HUES6 (cell line): ENCODE measurements around the gene TDRD12.
"Not testable (repeated sequence)": the region's sequence is repeated elsewhere in the genome, so short reads cannot be mapped to it uniquely, and the experiment has no call there.

Source experiments
- H3K27ac ChIP-seq: 2 replicates; pipeline ENCODE4 v1.7.0; 2013; ENCODE audit warnings: low read depth, mild to moderate bottlenecking, low read length, inconsistent platforms
- H3K27me3 ChIP-seq: 2 replicates; pipeline ENCODE4 v1.6.1; 2013; ENCODE audit warnings: low read length; ENCODE audit not compliant: control insufficient read depth, insufficient read depth
- H3K36me3 ChIP-seq: 2 replicates; pipeline ENCODE4 v1.6.1; 2013; ENCODE audit warnings: low read length; ENCODE audit not compliant: control insufficient read depth, insufficient read depth
- H3K4me1 ChIP-seq: 2 replicates; pipeline ENCODE4 v1.6.1; 2013; ENCODE audit warnings: low read length; ENCODE audit not compliant: control insufficient read depth, insufficient read depth
- H3K4me3 ChIP-seq: 2 replicates; pipeline ENCODE4 v1.5.1; 2013; ENCODE audit warnings: low read depth, low read length
- H3K9ac ChIP-seq: one replicate; pipeline ENCODE4 v1.6.1; 2013; ENCODE audit warnings: mild to moderate bottlenecking, low read length
- H3K9me3 ChIP-seq: 2 replicates; pipeline ENCODE4 v1.6.1; 2013; ENCODE audit warnings: low read depth, low read length; ENCODE audit not compliant: control insufficient read depth, insufficient read depth

The TDRD12 gene

GRCh38 chr19:32863841-32864240 is 144.3 kb downstream of the TDRD12 start:
- H3K4me1 ChIP-seq: no peaks in the 10 kb centered on the region
- no peaks in the 10 kb centered on the region for H3K27me3 ChIP-seq
- no peaks in the 10 kb centered on the region for H3K36me3 ChIP-seq
- no peak overlapping the region for H3K27ac ChIP-seq
- H3K9me3 ChIP-seq: no peaks in the 10 kb centered on the region
- no peak overlapping the region for H3K4me3 ChIP-seq
- no peak overlapping the region for H3K9ac ChIP-seq

GRCh38 chr19:32864318-32865007 is 144.9 kb downstream of the TDRD12 start:
- no peaks in the 10 kb centered on the region for H3K36me3 ChIP-seq
- H3K9me3 ChIP-seq: no peaks in the 10 kb centered on the region
- H3K9ac ChIP-seq: no peak overlapping the region
- H3K27ac ChIP-seq: no peak overlapping the region
- no peaks in the 10 kb centered on the region for H3K27me3 ChIP-seq
- no peak overlapping the region for H3K4me3 ChIP-seq
- no peaks in the 10 kb centered on the region for H3K4me1 ChIP-seq

- Histone ChIP-seq H3K36me3 (no peaks in the 10 kb centered on the region), H3K27ac (no peak overlapping the region), H3K9me3 (no peaks in the 10 kb centered on the region), H3K4me1 (peaks cover 8% of the 10 kb centered on the region; the same call in 1 of the 2 replicates), H3K27me3 (no peaks in the 10 kb centered on the region), H3K9ac (no peak overlapping the region), H3K4me3 (no peak overlapping the region)
Observed at GRCh38 chr19:32865326-32865725, 145.8 kb downstream of the TDRD12 start.

- H3K27me3 ChIP-seq: no peaks in the 10 kb centered on the region
- no peak overlapping the region for H3K27ac ChIP-seq
- H3K4me3 ChIP-seq: no peak overlapping the region
- no peak overlapping the region for H3K9ac ChIP-seq
- no peaks in the 10 kb centered on the region for H3K36me3 ChIP-seq
- peaks cover 12% of the 10 kb centered on the region; the same call in 1 of the 2 replicates for H3K4me1 ChIP-seq
- no peaks in the 10 kb centered on the region for H3K9me3 ChIP-seq
Observed at GRCh38 chr19:32866061-32866460, 146.5 kb downstream of the TDRD12 start.

- Histone ChIP-seq H3K4me3 (no peak overlapping the region), H3K9me3 (no peaks in the 10 kb centered on the region), H3K27ac (no peak overlapping the region), H3K36me3 (no peaks in the 10 kb centered on the region), H3K27me3 (no peaks in the 10 kb centered on the region), H3K4me1 (peaks cover 12% of the 10 kb centered on the region; the same call in 1 of the 2 replicates), H3K9ac (no peak overlapping the region)
Observed at GRCh38 chr19:32866564-32867265, 147.1 kb downstream of the TDRD12 start.

GRCh38 chr19:32867436-32867835 is 147.9 kb downstream of the TDRD12 start:
- H3K36me3 ChIP-seq, H3K4me3 ChIP-seq, H3K9ac ChIP-seq, H3K27me3 ChIP-seq, H3K27ac ChIP-seq, H3K9me3 ChIP-seq: not testable (repeated sequence)
- H3K4me1 ChIP-seq: peaks cover 12% of the 10 kb centered on the region; the same call in 1 of the 2 replicates

- Histone ChIP-seq H3K4me3 (no peak overlapping the region), H3K27me3 (no peaks in the 10 kb centered on the region), H3K27ac (no peak overlapping the region), H3K4me1 (peaks cover 12% of the 10 kb centered on the region; the same call in 1 of the 2 replicates), H3K36me3 (no peaks in the 10 kb centered on the region), H3K9me3 (no peaks in the 10 kb centered on the region), H3K9ac (no peak overlapping the region)
Observed at GRCh38 chr19:32868206-32868950, 148.8 kb downstream of the TDRD12 start.

- Histone ChIP-seq H3K9ac (no peak within 1 kb of the TSS), H3K27ac (no peak within 1 kb of the TSS), H3K9me3 (no peaks in the 10 kb centered on the region), H3K4me3 (no peak within 1 kb of the TSS), H3K27me3 (no peaks in the 10 kb centered on the region), H3K4me1 (peaks cover 12% of the 10 kb centered on the region; the same call in 1 of the 2 replicates), H3K36me3 (no peaks in the 10 kb centered on the region)
Observed at GRCh38 chr19:32869369-32869965, 149.9 kb downstream of the TDRD12 start, which contains the start of gene SLC7A9. Gene SLC7A9, minus strand, starts transcription at chr19:32869767. Its CDS starts 1,233 bp downstream, at chr19:32868534.

- Histone ChIP-seq H3K36me3 (no peaks in the 10 kb centered on the region), H3K27me3 (no peaks in the 10 kb centered on the region), H3K4me1 (peaks cover 12% of the 10 kb centered on the region; the same call in 1 of the 2 replicates), H3K9ac (no peak overlapping the region), H3K9me3 (no peaks in the 10 kb centered on the region), H3K4me3 (no peak overlapping the region), H3K27ac (no peak overlapping the region)
Observed at GRCh38 chr19:32869966-32870573, 150.5 kb downstream of the TDRD12 start.

GRCh38 chr19:32870981-32871451 is 151.4 kb downstream of the TDRD12 start:
- no peaks in the 10 kb centered on the region for H3K9me3 ChIP-seq
- H3K4me3 ChIP-seq: no peak overlapping the region
- H3K36me3 ChIP-seq: no peaks in the 10 kb centered on the region
- H3K9ac ChIP-seq: no peak overlapping the region
- H3K27ac ChIP-seq: no peak overlapping the region
- H3K27me3 ChIP-seq: no peaks in the 10 kb centered on the region
- H3K4me1 ChIP-seq: peaks cover 17% of the 10 kb centered on the region; the same call in 1 of the 2 replicates
